ENCODE data around the gene OR52A5. TPM values are rescaled to one million over a fixed set of nuclear protein-coding genes. Genes with fewer than 3 reads are reported as not detected.

Gene OR52A5
- total RNA-seq, 1 donor from 2014 or later: not detected

- Mint-ChIP-seq H3K27me3 (ENCODE audit: low read depth) (peaks cover 16% of the 10 kb centered on the region), H3K27ac (ENCODE audit: unreplicated experiment) (no peak overlapping the region), H3K36me3 (ENCODE audit: low read depth) (no peaks in the 10 kb centered on the region), H3K4me3 (ENCODE audit: unreplicated experiment) (no peak overlapping the region), H3K9me3 (ENCODE audit: low read depth) (no peaks in the 10 kb centered on the region), H3K4me1 (ENCODE audit: low read depth) (no peaks in the 10 kb centered on the region)
- DNase-seq (ENCODE audit: low spot score): no peak
- no peak for TF ChIP-seq CTCF (IDR thresholded peaks at IDR 0.05)
These were observed 49.6 kb downstream of the OR52A5 start for GRCh38 chr11:5088556-5088955.

- Mint-ChIP-seq H3K9me3 (ENCODE audit: low read depth) (no peaks in the 10 kb centered on the region), H3K27me3 (ENCODE audit: low read depth) (peaks cover 23% of the 10 kb centered on the region)
These were observed 54.6 kb downstream of the OR52A5 start for GRCh38 chr11:5083602-5084001.

GRCh38 chr11:5081405-5081804 lies 56.8 kb downstream of the OR52A5 start:
- Mint-ChIP-seq H3K9me3 (ENCODE audit: low read depth) (no peaks in the 10 kb centered on the region), H3K27me3 (ENCODE audit: low read depth) (peaks cover 23% of the 10 kb centered on the region), H3K36me3 (ENCODE audit: low read depth) (no peaks in the 10 kb centered on the region), H3K4me1 (ENCODE audit: low read depth) (no peaks in the 10 kb centered on the region), H3K27ac (ENCODE audit: unreplicated experiment) (no peak overlapping the region), H3K4me3 (ENCODE audit: unreplicated experiment) (no peak overlapping the region)
- TF ChIP-seq CTCF (IDR thresholded peaks at IDR 0.05): no peak
- DNase-seq (ENCODE audit: low spot score): no peak

More at GRCh38 chr11:5083602-5084001, 54.6 kb downstream of the OR52A5 start:
- no peaks in the 10 kb centered on the region for H3K4me1 Mint-ChIP-seq (ENCODE audit: low read depth)
- DNase-seq (ENCODE audit: low spot score): no peak
- no peak for TF ChIP-seq CTCF (IDR thresholded peaks at IDR 0.05)
- H3K36me3 Mint-ChIP-seq (ENCODE audit: low read depth): no peaks in the 10 kb centered on the region
- H3K4me3 Mint-ChIP-seq (ENCODE audit: unreplicated experiment): no peak overlapping the region
- no peak overlapping the region for H3K27ac Mint-ChIP-seq (ENCODE audit: unreplicated experiment)

Other genes starting within 250 kb of the OR52A5 start
- not detected in 3 replicates for gene OR51A7, start 234.6 kb downstream of the OR52A5 start, total RNA-seq
- gene OR51G2, start 219.0 kb downstream of the OR52A5 start, total RNA-seq: not detected in 3 replicates
- not detected in 3 replicates for gene OR51G1, start 214.0 kb downstream of the OR52A5 start, total RNA-seq
- not detected in 3 replicates for gene OR51A4, start 190.8 kb downstream of the OR52A5 start, total RNA-seq
- not detected in 3 replicates for gene OR51A2, start 182.6 kb downstream of the OR52A5 start, total RNA-seq
- gene OR51L1, start 143.5 kb downstream of the OR52A5 start, total RNA-seq: not detected in 3 replicates
- not detected in 3 replicates for gene OR52J3, start 91.8 kb downstream of the OR52A5 start, total RNA-seq
- not detected in 3 replicates for gene OR52E2, start 78.7 kb downstream of the OR52A5 start, total RNA-seq
- not detected in 3 replicates for gene OR52E1, start 68.8 kb downstream of the OR52A5 start, total RNA-seq
- not detected in 3 replicates for gene OR52A1, start 16.4 kb upstream of the OR52A5 start, total RNA-seq
- not detected in 3 replicates for gene OR51V1, start 62.3 kb upstream of the OR52A5 start, total RNA-seq
- not detected in 3 replicates for gene HBB, start 88.7 kb upstream of the OR52A5 start, total RNA-seq
- gene HBD, start 96.1 kb upstream of the OR52A5 start, total RNA-seq: not detected in 3 replicates
- not detected in 3 replicates for gene HBG1, start 111.5 kb upstream of the OR52A5 start, total RNA-seq
- not detected in 3 replicates for gene HBG2, start 116.4 kb upstream of the OR52A5 start, total RNA-seq
- gene HBE1, start 131.6 kb upstream of the OR52A5 start, total RNA-seq: not detected in 3 replicates
- gene OR51B4, start 163.6 kb upstream of the OR52A5 start, total RNA-seq: not detected in 3 replicates
- not detected in 3 replicates for gene OR51B2, start 185.9 kb upstream of the OR52A5 start, total RNA-seq
- gene OR51B5, start 205.2 kb upstream of the OR52A5 start, total RNA-seq: 0.20 TPM in 1 of 3 replicates, not detected in the others
- gene OR51B6, start 213.2 kb upstream of the OR52A5 start, total RNA-seq: not detected in 3 replicates
- not detected in 3 replicates for gene OR51M1, start 245.5 kb upstream of the OR52A5 start, total RNA-seq

Measured in chondrocyte (in vitro differentiated cells).